Measurements from ENCODE around the gene TUBB2A. TPM values are rescaled to one million over a fixed set of nuclear protein-coding genes. Genes with fewer than 3 reads are reported as not detected.
A peak's percentile ranks its signal among the peaks of the same experiment; 100 is the strongest.
"Not testable (repeated sequence)": the region's sequence is repeated elsewhere in the genome, so short reads cannot be mapped to it uniquely, and the experiment has no call there.

The TUBB2A gene
- total RNA-seq, 1 donor from 2014 or later = 401 TPM

- Histone ChIP-seq H3K27ac (ENCODE audit: low read depth, low read length) (no peak overlapping the region), H3K79me2 (ENCODE audit: insufficient read depth, low read length) (no peaks in the 10 kb centered on the region), H3K4me3 (ENCODE audit: insufficient read depth, low read depth, low read length) (no peak overlapping the region), H3K4me1 (ENCODE audit: insufficient read depth, low read length) (peaks cover 15% of the 10 kb centered on the region), H3K36me3 (ENCODE audit: insufficient read depth, low read length) (peaks cover 4% of the 10 kb centered on the region), H2AFZ (ENCODE audit: low read depth, low read length) (no peak overlapping the region), H4K20me1 (ENCODE audit: insufficient read depth, low read length) (no peaks in the 10 kb centered on the region), H3K9ac (ENCODE audit: low read length) (no peak overlapping the region), H3K27me3 (ENCODE audit: insufficient read depth, low read length) (no peaks in the 10 kb centered on the region), H3K9me3 (ENCODE audit: insufficient read depth, low read depth, low read length) (no peaks in the 10 kb centered on the region), H3K4me2 (ENCODE audit: low read length) (no peak overlapping the region)
- TF ChIP-seq CTCF (IDR thresholded peaks at IDR 0.05; ENCODE audit: insufficient read depth, low read depth, low read length) (no peak), EZH2 (IDR thresholded peaks at IDR 0.05; ENCODE audit: insufficient read depth, low read length) (no peak)
- H3K4me3 Mint-ChIP-seq (ENCODE audit: unreplicated experiment) = no peak overlapping the region
- H3K4me1 Mint-ChIP-seq (ENCODE audit: low read depth, unreplicated experiment) = peaks cover 18% of the 10 kb centered on the region
- FAIRE-seq = no peak
- H3K27me3 Mint-ChIP-seq (ENCODE audit: low read depth, unreplicated experiment) = no peaks in the 10 kb centered on the region
- no peak for DNase-seq (ENCODE audit: low read depth)
- H3K36me3 Mint-ChIP-seq (ENCODE audit: low read depth, unreplicated experiment) = peaks cover 42% of the 10 kb centered on the region
- H3K27ac Mint-ChIP-seq (ENCODE audit: unreplicated experiment) = no peak overlapping the region
- H3K9me3 Mint-ChIP-seq (ENCODE audit: unreplicated experiment) = peaks cover 2% of the 10 kb centered on the region
Measured at GRCh38 chr6:3140201-3140600, 17.1 kb downstream of the TUBB2A start.

- H3K79me2 ChIP-seq (ENCODE audit: insufficient read depth, low read length) = no peaks in the 10 kb centered on the region
- Mint-ChIP-seq H3K9me3 (ENCODE audit: unreplicated experiment) (peaks cover 2% of the 10 kb centered on the region), H3K36me3 (ENCODE audit: low read depth, unreplicated experiment) (peaks cover 39% of the 10 kb centered on the region), H3K27me3 (ENCODE audit: low read depth, unreplicated experiment) (no peaks in the 10 kb centered on the region), H3K4me1 (ENCODE audit: low read depth, unreplicated experiment) (peaks cover 18% of the 10 kb centered on the region), H3K4me3 (ENCODE audit: unreplicated experiment) (peak overlapping the region; percentile 20), H3K27ac (ENCODE audit: unreplicated experiment) (no peak overlapping the region)
- no peak for FAIRE-seq
- H3K27me3 ChIP-seq (ENCODE audit: insufficient read depth, low read length) = no peaks in the 10 kb centered on the region
- peaks cover 15% of the 10 kb centered on the region for H3K4me1 ChIP-seq (ENCODE audit: insufficient read depth, low read length)
- TF ChIP-seq CTCF (IDR thresholded peaks at IDR 0.05; ENCODE audit: insufficient read depth, low read depth, low read length) (no peak), EZH2 (IDR thresholded peaks at IDR 0.05; ENCODE audit: insufficient read depth, low read length) (no peak)
- H3K4me3 ChIP-seq (ENCODE audit: insufficient read depth, low read depth, low read length) = no peak overlapping the region
- H4K20me1 ChIP-seq (ENCODE audit: insufficient read depth, low read length) = no peaks in the 10 kb centered on the region
- no peak overlapping the region for H2AFZ ChIP-seq (ENCODE audit: low read depth, low read length)
- H3K9ac ChIP-seq (ENCODE audit: low read length) = peak overlapping the region; percentile 29
- H3K36me3 ChIP-seq (ENCODE audit: insufficient read depth, low read length) = peaks cover 4% of the 10 kb centered on the region
- no peaks in the 10 kb centered on the region for H3K9me3 ChIP-seq (ENCODE audit: insufficient read depth, low read depth, low read length)
- H3K27ac ChIP-seq (ENCODE audit: low read depth, low read length) = peak overlapping the region; percentile 55
- peak overlapping the region; percentile 32 for H3K4me2 ChIP-seq (ENCODE audit: low read length)
- DNase-seq (ENCODE audit: low read depth) = peak; percentile 53
Measured at GRCh38 chr6:3139090-3139903, 18.0 kb downstream of the TUBB2A start.

GRCh38 chr6:3138341-3138740 lies 19.0 kb downstream of the TUBB2A start:
- no peaks in the 10 kb centered on the region for H4K20me1 ChIP-seq (ENCODE audit: insufficient read depth, low read length)
- H3K9me3 ChIP-seq (ENCODE audit: insufficient read depth, low read depth, low read length) = no peaks in the 10 kb centered on the region
- H2AFZ ChIP-seq (ENCODE audit: low read depth, low read length) = no peak overlapping the region
- Mint-ChIP-seq H3K36me3 (ENCODE audit: low read depth, unreplicated experiment) (peaks cover 37% of the 10 kb centered on the region), H3K4me1 (ENCODE audit: low read depth, unreplicated experiment) (peaks cover 18% of the 10 kb centered on the region), H3K4me3 (ENCODE audit: unreplicated experiment) (no peak overlapping the region), H3K9me3 (ENCODE audit: unreplicated experiment) (peaks cover 2% of the 10 kb centered on the region), H3K27me3 (ENCODE audit: low read depth, unreplicated experiment) (no peaks in the 10 kb centered on the region), H3K27ac (ENCODE audit: unreplicated experiment) (peak overlapping the region; percentile 77)
- FAIRE-seq (no peak), DNase-seq (ENCODE audit: low read depth) (no peak)
- peak overlapping the region; percentile 29 for H3K9ac ChIP-seq (ENCODE audit: low read length)
- peak overlapping the region; percentile 55 for H3K27ac ChIP-seq (ENCODE audit: low read depth, low read length)
- H3K4me1 ChIP-seq (ENCODE audit: insufficient read depth, low read length) = peaks cover 15% of the 10 kb centered on the region
- no peaks in the 10 kb centered on the region for H3K79me2 ChIP-seq (ENCODE audit: insufficient read depth, low read length)
- H3K27me3 ChIP-seq (ENCODE audit: insufficient read depth, low read length) = no peaks in the 10 kb centered on the region
- no peak for TF ChIP-seq EZH2 (IDR thresholded peaks at IDR 0.05; ENCODE audit: insufficient read depth, low read length)
- no peak for TF ChIP-seq CTCF (IDR thresholded peaks at IDR 0.05; ENCODE audit: insufficient read depth, low read depth, low read length)
- no peak overlapping the region for H3K4me3 ChIP-seq (ENCODE audit: insufficient read depth, low read depth, low read length)
- H3K4me2 ChIP-seq (ENCODE audit: low read length) = peak overlapping the region; percentile 32
- peaks cover 4% of the 10 kb centered on the region for H3K36me3 ChIP-seq (ENCODE audit: insufficient read depth, low read length)

- H3K4me1 ChIP-seq (ENCODE audit: insufficient read depth, low read length) = peaks cover 15% of the 10 kb centered on the region
- not testable (repeated sequence) for H3K36me3 ChIP-seq (ENCODE audit: insufficient read depth, low read length); H3K27ac ChIP-seq (ENCODE audit: low read depth, low read length); H4K20me1 ChIP-seq (ENCODE audit: insufficient read depth, low read length); H3K9me3 Mint-ChIP-seq (ENCODE audit: unreplicated experiment); H3K9ac ChIP-seq (ENCODE audit: low read length); H3K27me3 Mint-ChIP-seq (ENCODE audit: low read depth, unreplicated experiment); H3K4me3 ChIP-seq (ENCODE audit: insufficient read depth, low read depth, low read length); H2AFZ ChIP-seq (ENCODE audit: low read depth, low read length); H3K9me3 ChIP-seq (ENCODE audit: insufficient read depth, low read depth, low read length); H3K27me3 ChIP-seq (ENCODE audit: insufficient read depth, low read length); DNase-seq (ENCODE audit: low read depth); H3K4me2 ChIP-seq (ENCODE audit: low read length); FAIRE-seq; H3K79me2 ChIP-seq (ENCODE audit: insufficient read depth, low read length)
- peak overlapping the region; percentile 77 for H3K27ac Mint-ChIP-seq (ENCODE audit: unreplicated experiment)
- H3K4me3 Mint-ChIP-seq (ENCODE audit: unreplicated experiment) = peak overlapping the region; percentile 20
- peaks cover 38% of the 10 kb centered on the region for H3K36me3 Mint-ChIP-seq (ENCODE audit: low read depth, unreplicated experiment)
- peaks cover 18% of the 10 kb centered on the region for H3K4me1 Mint-ChIP-seq (ENCODE audit: low read depth, unreplicated experiment)
Measured at GRCh38 chr6:3137873-3138272, 19.5 kb downstream of the TUBB2A start.

Measured in astrocyte (in vitro differentiated cells and primary cell).